HEK293 (cell line): ENCODE measurements around the gene SLC39A3.

Experiments
- GLIS2 ChIP-seq: fragments of 450-650 bp; formaldehyde crosslinking; IDR thresholded peaks from 2 replicates; pipeline ENCODE4 v1.5.1; 2016; ENCODE audit warnings: missing biosample characterization, missing genetic modification characterization
- HOXD13 ChIP-seq: sonication (generic); formaldehyde crosslinking; IDR thresholded peaks from 2 replicates; pipeline ENCODE4 v1.8.0; 2022; ENCODE audit warnings: missing genetic modification reagents, borderline replicate concordance
- KLF10 ChIP-seq: fragments of 450-650 bp; IDR thresholded peaks from 2 replicates; pipeline ENCODE4 v1.5.1; 2018; ENCODE audit warnings: missing biosample characterization, mild to moderate bottlenecking, missing genetic modification characterization
- KLF9 ChIP-seq: fragments of 450-650 bp; formaldehyde crosslinking; IDR thresholded peaks from 2 replicates; pipeline ENCODE4 v1.5.1; 2016; ENCODE audit warnings: missing biosample characterization, missing genetic modification characterization, low read depth
- OSR2 ChIP-seq: fragments of 450-650 bp; formaldehyde crosslinking; IDR thresholded peaks from 2 replicates; pipeline ENCODE4 v1.5.1; 2016; ENCODE audit warnings: missing biosample characterization, missing genetic modification characterization
- SP2 ChIP-seq: fragments of 450-650 bp; formaldehyde crosslinking; IDR thresholded peaks from 2 replicates; pipeline ENCODE4 v1.5.1; 2016; ENCODE audit warnings: missing biosample characterization, missing genetic modification characterization
- ZIC2 ChIP-seq: fragments of 450-650 bp; formaldehyde crosslinking; IDR thresholded peaks from 2 replicates; pipeline ENCODE4 v1.5.1; 2016; ENCODE audit warnings: missing biosample characterization, missing genetic modification characterization
- ZNF132 ChIP-seq: fragments of 450-650 bp; formaldehyde crosslinking; IDR thresholded peaks from 2 replicates; pipeline ENCODE4 v1.5.1; 2017; ENCODE audit warnings: missing biosample characterization, missing genetic modification characterization, borderline replicate concordance
- ZNF169 ChIP-seq: fragments of 450-650 bp; formaldehyde crosslinking; IDR thresholded peaks from 2 replicates; pipeline ENCODE4 v1.5.1; 2016; ENCODE audit warnings: missing biosample characterization, missing genetic modification characterization
- ZNF248 ChIP-seq: fragments of 450-650 bp; formaldehyde crosslinking; IDR thresholded peaks from 2 replicates; pipeline ENCODE4 v1.5.1; 2017; ENCODE audit warnings: missing biosample characterization, missing genetic modification characterization
- ZNF292 ChIP-seq: fragments of 450-650 bp; formaldehyde crosslinking; IDR thresholded peaks from 2 replicates; pipeline ENCODE4 v1.5.1; 2016; ENCODE audit warnings: low read depth, missing biosample characterization, missing genetic modification characterization, borderline replicate concordance
- ZNF324 ChIP-seq: fragments of 450-650 bp; formaldehyde crosslinking; IDR thresholded peaks from 2 replicates; pipeline ENCODE4 v1.5.1; 2016; ENCODE audit warnings: missing biosample characterization, missing genetic modification characterization
- ZNF341 ChIP-seq: fragments of 450-650 bp; formaldehyde crosslinking; IDR thresholded peaks from 2 replicates; pipeline ENCODE4; 2016; ENCODE audit warnings: low read depth, missing biosample characterization, missing genetic modification characterization
- ZNF416 ChIP-seq: fragments of 450-650 bp; formaldehyde crosslinking; IDR thresholded peaks from 2 replicates; pipeline ENCODE4 v1.5.1; 2016; ENCODE audit warnings: missing biosample characterization, missing genetic modification characterization
- ZNF426 ChIP-seq: fragments of 450-650 bp; formaldehyde crosslinking; IDR thresholded peaks from 2 replicates; pipeline ENCODE4 v1.5.1; 2017; ENCODE audit warnings: missing biosample characterization, missing genetic modification characterization, mild to moderate bottlenecking, inconsistent platforms, moderate library complexity
- ZNF549 ChIP-seq: fragments of 450-650 bp; IDR thresholded peaks from 2 replicates; pipeline ENCODE4 v1.5.1; 2018; ENCODE audit warnings: missing biosample characterization, missing genetic modification characterization, mild to moderate bottlenecking, inconsistent platforms, moderate library complexity
- ZNF561 ChIP-seq: fragments of 450-650 bp; IDR thresholded peaks from 2 replicates; pipeline ENCODE4 v1.5.1; 2018; ENCODE audit warnings: missing biosample characterization, missing genetic modification characterization, borderline replicate concordance
- ZNF600 ChIP-seq: fragments of 450-650 bp; formaldehyde crosslinking; IDR thresholded peaks from 2 replicates; pipeline ENCODE4 v1.5.1; 2016; ENCODE audit warnings: missing biosample characterization, missing genetic modification characterization
- ZNF610 ChIP-seq: fragments of 450-650 bp; formaldehyde crosslinking; IDR thresholded peaks from 2 replicates; pipeline ENCODE4 v1.5.1; 2016; ENCODE audit warnings: missing biosample characterization, missing genetic modification characterization, borderline replicate concordance
- ZNF621 ChIP-seq: fragments of 450-650 bp; formaldehyde crosslinking; IDR thresholded peaks from 2 replicates; pipeline ENCODE4 v1.5.1; 2017; ENCODE audit warnings: missing biosample characterization, missing genetic modification characterization
- ZNF707 ChIP-seq: fragments of 450-650 bp; formaldehyde crosslinking; IDR thresholded peaks from 2 replicates; pipeline ENCODE4 v1.5.1; 2016; ENCODE audit warnings: missing biosample characterization, missing genetic modification characterization
- ZNF792 ChIP-seq: fragments of 450-650 bp; formaldehyde crosslinking; IDR thresholded peaks from 2 replicates; pipeline ENCODE4 v1.5.1; 2016; ENCODE audit warnings: missing biosample characterization, missing genetic modification characterization
- TF ChIP-seq, protein P1 (sequence below): fragments of 450-650 bp; formaldehyde crosslinking; IDR thresholded peaks from 2 replicates; pipeline ENCODE4 v1.5.1; 2016; ENCODE audit warnings: missing biosample characterization, missing genetic modification characterization
- TF ChIP-seq, protein P2 (sequence below): fragments of 450-650 bp; IDR thresholded peaks from 2 replicates; pipeline ENCODE4 v1.5.1; 2018; ENCODE audit warnings: missing biosample characterization, missing genetic modification characterization
- TF ChIP-seq, protein P3 (sequence below): fragments of 450-650 bp; formaldehyde crosslinking; IDR thresholded peaks from 2 replicates; pipeline ENCODE4 v1.5.1; 2016; ENCODE audit warnings: missing biosample characterization, missing genetic modification characterization
- TF ChIP-seq, protein P4 (sequence below): fragments of 450-650 bp; formaldehyde crosslinking; IDR thresholded peaks from 2 replicates; pipeline ENCODE4 v1.5.1; 2016; ENCODE audit warnings: missing biosample characterization, missing genetic modification characterization, low read depth
- TF ChIP-seq, protein P5 (sequence below): fragments of 450-650 bp; formaldehyde crosslinking; IDR thresholded peaks from 2 replicates; pipeline ENCODE4 v1.5.1; 2017; ENCODE audit warnings: missing biosample characterization, missing genetic modification characterization
- TF ChIP-seq, protein P6 (sequence below): fragments of 450-650 bp; formaldehyde crosslinking; IDR thresholded peaks from 2 replicates; pipeline ENCODE4 v1.5.1; 2016; ENCODE audit warnings: missing biosample characterization, missing genetic modification characterization
- TF ChIP-seq, protein P7 (sequence below): fragments of 450-650 bp; formaldehyde crosslinking; IDR thresholded peaks from 2 replicates; pipeline ENCODE4 v1.5.1; 2017; ENCODE audit warnings: missing biosample characterization, mild to moderate bottlenecking, missing genetic modification characterization, moderate library complexity
- TF ChIP-seq, protein P8 (sequence below): fragments of 450-650 bp; formaldehyde crosslinking; IDR thresholded peaks from 2 replicates; pipeline ENCODE4 v1.5.1; 2016; ENCODE audit warnings: missing biosample characterization, missing genetic modification characterization

Gene SLC39A3

DNA sequence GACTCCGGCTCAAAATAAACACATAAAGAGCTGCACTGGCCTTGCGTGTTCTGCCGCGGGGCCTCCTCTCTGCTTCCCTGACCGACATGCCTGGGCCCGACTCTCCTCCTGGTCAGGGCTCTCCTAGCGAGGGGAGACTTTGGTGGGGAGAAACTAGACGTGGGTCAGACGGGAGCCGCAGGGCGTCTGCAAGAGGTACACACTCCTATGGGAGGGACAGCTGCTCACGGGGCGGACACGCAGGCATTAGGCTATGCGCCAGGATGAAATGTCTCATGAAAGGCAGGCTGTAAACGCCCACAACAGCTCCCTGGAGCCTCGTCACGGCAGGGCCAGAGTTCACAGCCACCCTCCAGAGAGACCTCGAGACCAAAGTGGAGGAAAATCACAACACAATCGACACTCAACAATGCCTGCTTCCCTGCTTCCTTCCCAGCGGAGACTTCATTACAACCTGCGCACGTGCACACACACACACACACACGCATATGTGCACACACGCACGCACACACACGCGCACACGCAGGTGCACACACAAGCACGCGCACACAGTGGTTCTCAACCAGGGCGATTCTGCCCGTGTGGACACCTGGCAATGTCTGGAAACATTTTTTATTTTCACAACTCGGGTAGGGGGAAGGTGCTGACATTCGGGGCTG lies 5.8 kb downstream of the SLC39A3 start (continued):
- TF ChIP-seq, protein P1, sequence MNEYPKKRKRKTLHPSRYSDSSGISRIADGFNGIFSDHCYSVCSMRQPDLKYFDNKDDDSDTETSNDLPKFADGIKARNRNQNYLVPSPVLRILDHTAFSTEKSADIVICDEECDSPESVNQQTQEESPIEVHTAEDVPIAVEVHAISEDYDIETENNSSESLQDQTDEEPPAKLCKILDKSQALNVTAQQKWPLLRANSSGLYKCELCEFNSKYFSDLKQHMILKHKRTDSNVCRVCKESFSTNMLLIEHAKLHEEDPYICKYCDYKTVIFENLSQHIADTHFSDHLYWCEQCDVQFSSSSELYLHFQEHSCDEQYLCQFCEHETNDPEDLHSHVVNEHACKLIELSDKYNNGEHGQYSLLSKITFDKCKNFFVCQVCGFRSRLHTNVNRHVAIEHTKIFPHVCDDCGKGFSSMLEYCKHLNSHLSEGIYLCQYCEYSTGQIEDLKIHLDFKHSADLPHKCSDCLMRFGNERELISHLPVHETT = no peak
- TF ChIP-seq ZNF324 (tag by site-specific recombination) (no peak), ZNF169 (tag by site-specific recombination) (no peak), SP2 (tag by site-specific recombination) (peak; percentile 27), ZNF792 (no peak), ZNF341 (tag by site-specific recombination) (no peak), KLF10 (tag by site-specific recombination) (no peak), ZNF621 (tag by site-specific recombination) (no peak), KLF9 (tag by site-specific recombination) (no peak), ZNF549 (no peak), ZNF416 (tag by site-specific recombination) (no peak), ZNF248 (tag by site-specific recombination) (no peak), ZNF610 (tag by site-specific recombination) (no peak), ZNF600 (peak; percentile 89), ZNF707 (tag by site-specific recombination) (no peak), ZNF561 (no peak), OSR2 (tag by site-specific recombination) (no peak), ZNF426 (no peak), ZNF132 (tag by site-specific recombination) (no peak), HOXD13 (CRISPR knock-in tag) (no peak), GLIS2 (tag by site-specific recombination) (no peak), ZIC2 (tag by site-specific recombination) (0 out of 2 replicates have a peak, but pooled peaks have one; percentile 5), ZNF292 (tag by site-specific recombination) (no peak)
- TF ChIP-seq, protein P2, sequence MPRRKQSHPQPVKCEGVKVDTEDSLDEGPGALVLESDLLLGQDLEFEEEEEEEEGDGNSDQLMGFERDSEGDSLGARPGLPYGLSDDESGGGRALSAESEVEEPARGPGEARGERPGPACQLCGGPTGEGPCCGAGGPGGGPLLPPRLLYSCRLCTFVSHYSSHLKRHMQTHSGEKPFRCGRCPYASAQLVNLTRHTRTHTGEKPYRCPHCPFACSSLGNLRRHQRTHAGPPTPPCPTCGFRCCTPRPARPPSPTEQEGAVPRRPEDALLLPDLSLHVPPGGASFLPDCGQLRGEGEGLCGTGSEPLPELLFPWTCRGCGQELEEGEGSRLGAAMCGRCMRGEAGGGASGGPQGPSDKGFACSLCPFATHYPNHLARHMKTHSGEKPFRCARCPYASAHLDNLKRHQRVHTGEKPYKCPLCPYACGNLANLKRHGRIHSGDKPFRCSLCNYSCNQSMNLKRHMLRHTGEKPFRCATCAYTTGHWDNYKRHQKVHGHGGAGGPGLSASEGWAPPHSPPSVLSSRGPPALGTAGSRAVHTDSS (tag by site-specific recombination) = no peak
- TF ChIP-seq, protein P3, sequence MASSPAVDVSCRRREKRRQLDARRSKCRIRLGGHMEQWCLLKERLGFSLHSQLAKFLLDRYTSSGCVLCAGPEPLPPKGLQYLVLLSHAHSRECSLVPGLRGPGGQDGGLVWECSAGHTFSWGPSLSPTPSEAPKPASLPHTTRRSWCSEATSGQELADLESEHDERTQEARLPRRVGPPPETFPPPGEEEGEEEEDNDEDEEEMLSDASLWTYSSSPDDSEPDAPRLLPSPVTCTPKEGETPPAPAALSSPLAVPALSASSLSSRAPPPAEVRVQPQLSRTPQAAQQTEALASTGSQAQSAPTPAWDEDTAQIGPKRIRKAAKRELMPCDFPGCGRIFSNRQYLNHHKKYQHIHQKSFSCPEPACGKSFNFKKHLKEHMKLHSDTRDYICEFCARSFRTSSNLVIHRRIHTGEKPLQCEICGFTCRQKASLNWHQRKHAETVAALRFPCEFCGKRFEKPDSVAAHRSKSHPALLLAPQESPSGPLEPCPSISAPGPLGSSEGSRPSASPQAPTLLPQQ (tag by site-specific recombination) = no peak
- TF ChIP-seq, protein P4, sequence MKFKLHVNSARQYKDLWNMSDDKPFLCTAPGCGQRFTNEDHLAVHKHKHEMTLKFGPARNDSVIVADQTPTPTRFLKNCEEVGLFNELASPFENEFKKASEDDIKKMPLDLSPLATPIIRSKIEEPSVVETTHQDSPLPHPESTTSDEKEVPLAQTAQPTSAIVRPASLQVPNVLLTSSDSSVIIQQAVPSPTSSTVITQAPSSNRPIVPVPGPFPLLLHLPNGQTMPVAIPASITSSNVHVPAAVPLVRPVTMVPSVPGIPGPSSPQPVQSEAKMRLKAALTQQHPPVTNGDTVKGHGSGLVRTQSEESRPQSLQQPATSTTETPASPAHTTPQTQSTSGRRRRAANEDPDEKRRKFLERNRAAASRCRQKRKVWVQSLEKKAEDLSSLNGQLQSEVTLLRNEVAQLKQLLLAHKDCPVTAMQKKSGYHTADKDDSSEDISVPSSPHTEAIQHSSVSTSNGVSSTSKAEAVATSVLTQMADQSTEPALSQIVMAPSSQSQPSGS (tag by site-specific recombination) = no peak
- TF ChIP-seq, protein P5, sequence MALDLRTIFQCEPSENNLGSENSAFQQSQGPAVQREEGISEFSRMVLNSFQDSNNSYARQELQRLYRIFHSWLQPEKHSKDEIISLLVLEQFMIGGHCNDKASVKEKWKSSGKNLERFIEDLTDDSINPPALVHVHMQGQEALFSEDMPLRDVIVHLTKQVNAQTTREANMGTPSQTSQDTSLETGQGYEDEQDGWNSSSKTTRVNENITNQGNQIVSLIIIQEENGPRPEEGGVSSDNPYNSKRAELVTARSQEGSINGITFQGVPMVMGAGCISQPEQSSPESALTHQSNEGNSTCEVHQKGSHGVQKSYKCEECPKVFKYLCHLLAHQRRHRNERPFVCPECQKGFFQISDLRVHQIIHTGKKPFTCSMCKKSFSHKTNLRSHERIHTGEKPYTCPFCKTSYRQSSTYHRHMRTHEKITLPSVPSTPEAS (tag by site-specific recombination) = peak; percentile 87
- TF ChIP-seq, protein P6, sequence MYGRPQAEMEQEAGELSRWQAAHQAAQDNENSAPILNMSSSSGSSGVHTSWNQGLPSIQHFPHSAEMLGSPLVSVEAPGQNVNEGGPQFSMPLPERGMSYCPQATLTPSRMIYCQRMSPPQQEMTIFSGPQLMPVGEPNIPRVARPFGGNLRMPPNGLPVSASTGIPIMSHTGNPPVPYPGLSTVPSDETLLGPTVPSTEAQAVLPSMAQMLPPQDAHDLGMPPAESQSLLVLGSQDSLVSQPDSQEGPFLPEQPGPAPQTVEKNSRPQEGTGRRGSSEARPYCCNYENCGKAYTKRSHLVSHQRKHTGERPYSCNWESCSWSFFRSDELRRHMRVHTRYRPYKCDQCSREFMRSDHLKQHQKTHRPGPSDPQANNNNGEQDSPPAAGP (tag by site-specific recombination) = peak; percentile 86
- TF ChIP-seq, protein P7, sequence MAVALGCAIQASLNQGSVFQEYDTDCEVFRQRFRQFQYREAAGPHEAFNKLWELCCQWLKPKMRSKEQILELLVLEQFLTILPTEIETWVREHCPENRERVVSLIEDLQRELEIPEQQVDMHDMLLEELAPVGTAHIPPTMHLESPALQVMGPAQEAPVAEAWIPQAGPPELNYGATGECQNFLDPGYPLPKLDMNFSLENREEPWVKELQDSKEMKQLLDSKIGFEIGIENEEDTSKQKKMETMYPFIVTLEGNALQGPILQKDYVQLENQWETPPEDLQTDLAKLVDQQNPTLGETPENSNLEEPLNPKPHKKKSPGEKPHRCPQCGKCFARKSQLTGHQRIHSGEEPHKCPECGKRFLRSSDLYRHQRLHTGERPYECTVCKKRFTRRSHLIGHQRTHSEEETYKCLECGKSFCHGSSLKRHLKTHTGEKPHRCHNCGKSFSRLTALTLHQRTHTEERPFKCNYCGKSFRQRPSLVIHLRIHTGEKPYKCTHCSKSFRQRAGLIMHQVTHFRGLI (tag by site-specific recombination) = no peak
- TF ChIP-seq, protein P8, sequence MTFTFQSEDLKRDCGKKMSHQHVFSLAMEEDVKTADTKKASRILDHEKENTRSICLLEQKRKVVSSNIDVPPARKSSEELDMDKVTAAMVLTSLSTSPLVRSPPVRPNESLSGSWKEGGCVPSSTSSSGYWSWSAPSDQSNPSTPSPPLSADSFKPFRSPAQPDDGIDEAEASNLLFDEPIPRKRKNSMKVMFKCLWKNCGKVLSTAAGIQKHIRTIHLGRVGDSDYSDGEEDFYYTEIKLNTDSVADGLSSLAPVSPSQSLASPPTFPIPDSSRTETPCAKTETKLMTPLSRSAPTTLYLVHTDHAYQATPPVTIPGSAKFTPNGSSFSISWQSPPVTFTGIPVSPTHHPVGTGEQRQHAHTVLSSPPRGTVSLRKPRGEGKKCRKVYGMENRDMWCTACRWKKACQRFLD (tag by site-specific recombination) = no peak
